HepG2 (cell line): Measurements from ENCODE around the gene KCNJ6. TPM values are rescaled to one million over a fixed set of nuclear protein-coding genes. Genes with fewer than 3 reads are reported as not detected.

Experiments used
- ATAC-seq: fragments of 200-7000 bp; cut with Tn5 transposase; 3 replicates; pipeline ENCODE4 v1.9.1; 2020; ENCODE audit warnings: mild to moderate bottlenecking, moderate library complexity
- BruUV-seq: library from RNA; stranded (reverse); fragments of 400-500 nt; replicated peaks from 2 replicates; lab custom pipeline; 2021; lab: Mats Ljungman, UMichigan
- CTCF ChIA-PET: fragments of 300-600 bp; formaldehyde crosslinking; extraction: SDS; loops from one replicate; lab custom pipeline; 2021; ENCODE audit warnings: low total read pairs, inconsistent platforms, low intra/inter-chr PET ratio; lab: Yijun Ruan, JAX
- POLR2A ChIA-PET: fragments of 350-600 bp; sonication (Branson Sonifier 250); formaldehyde crosslinking; loops from one replicate; lab custom pipeline; 2020; ENCODE audit warnings: antibody characterized with exemption, inconsistent platforms; lab: Yijun Ruan, JAX
- DNase-seq: peaks from one replicate; pipeline ENCODE4 v3.0.0-alpha.2; 2015; ENCODE audit warnings: low spot score
- FAIRE-seq: peaks from 3 replicates; lab custom pipeline; 2011; peaks lifted over from hg19 to GRCh38; lab: Jason Lieb, UNC
- H2AFZ ChIP-seq: one replicate; pipeline ENCODE4 v1.6.1; 2011; ENCODE audit warnings: low read length, inconsistent platforms
- H3K27ac ChIP-seq: fragments of 300-600 bp; 3 replicates; pipeline ENCODE4 v1.8.0; 2011; ENCODE audit warnings: mixed run types, mild to moderate bottlenecking, mixed read lengths, low read length, inconsistent platforms; ENCODE audit not compliant: insufficient read depth; ENCODE audit errors: extremely low read length
- H3K27me3 ChIP-seq, 2 experiments: fragments of 200-600 bp in 1 of 2; 2 replicates in 1 of 2; 3 replicates in 1 of 2; pipeline versions ENCODE4 v1.6.0 to v1.8.0; 2011; ENCODE audit warnings: low read length in 2 of 2, mild to moderate bottlenecking in 2 of 2, moderate library complexity in 2 of 2, inconsistent platforms in 1 of 2; ENCODE audit not compliant: insufficient read depth in 2 of 2, control insufficient read depth in 1 of 2
- H3K36me3 ChIP-seq, 2 experiments: fragments of 200-600 bp in 1 of 2; replicated peaks in 1 of 2; 2 replicates in 1 of 2; 3 replicates in 1 of 2; pipeline versions ENCODE4 v1.5.1 to v1.8.0; 2011; ENCODE audit warnings: low read length in 2 of 2, inconsistent platforms in 1 of 2; ENCODE audit not compliant: insufficient read depth in 2 of 2, control insufficient read depth in 1 of 2
- H3K4me1 ChIP-seq: 2 replicates; pipeline ENCODE4 v1.5.1; 2012; ENCODE audit warnings: low read length, inconsistent platforms; ENCODE audit not compliant: insufficient read depth
- H3K4me2 ChIP-seq: 2 replicates; pipeline ENCODE4 v1.6.0; 2011; ENCODE audit warnings: low read depth, low read length, inconsistent platforms
- H3K4me3 ChIP-seq, 3 experiments: fragments of 200-600 bp in 1 of 3; sonication (generic), shearing (Covaris generic) in 1 of 3; replicated peaks in 1 of 3; 2 replicates each; pipeline ENCODE4 v1.5.1; 2011 to 2016; ENCODE audit warnings: low read length in 3 of 3, inconsistent platforms in 2 of 3, low read depth in 2 of 3, mild to moderate bottlenecking in 2 of 3, control low read depth in 1 of 3, mixed read lengths in 1 of 3; ENCODE audit not compliant: insufficient read depth in 1 of 3
- H3K79me2 ChIP-seq: one replicate; pipeline ENCODE4 v1.6.1; 2011; ENCODE audit warnings: low read length, inconsistent platforms; ENCODE audit not compliant: insufficient read depth
- H3K9ac ChIP-seq: 2 replicates; pipeline ENCODE4 v1.6.0; 2011; ENCODE audit warnings: mild to moderate bottlenecking, low read depth, low read length, inconsistent platforms; ENCODE audit not compliant: insufficient read depth
- H3K9me3 ChIP-seq: 2 replicates; pipeline ENCODE4 v1.5.1; 2012; ENCODE audit warnings: mild to moderate bottlenecking, low read length
- H4K20me1 ChIP-seq: 2 replicates; pipeline ENCODE4 v1.6.0; 2011; ENCODE audit warnings: inconsistent platforms, mild to moderate bottlenecking, low read length, moderate library complexity; ENCODE audit not compliant: insufficient read depth
- GATA4 ChIP-seq: sonication (generic); IDR thresholded peaks from 2 replicates; pipeline ENCODE4 v1.6.1; 2016; ENCODE audit warnings: antibody characterized with exemption, low read depth, borderline replicate concordance
- MAFF ChIP-seq: IDR thresholded peaks from 2 replicates; pipeline ENCODE4 v1.6.1; 2011; ENCODE audit warnings: low read depth, low read length, improper control_type of control experiment
- MAFK ChIP-seq, 2 experiments: IDR thresholded peaks in 1 of 2; conservative IDR thresholded peaks in 1 of 2; 2 replicates each; pipeline ENCODE4 v1.6.1; 2011; ENCODE audit warnings: improper control_type of control experiment in 2 of 2, low read length in 2 of 2
- PAF1 ChIP-seq: IDR thresholded peaks from 2 replicates; pipeline ENCODE4 v1.6.1; 2016; ENCODE audit warnings: missing genetic modification reagents, missing compliant biosample characterization
- SIX4 ChIP-seq: sonication (generic); formaldehyde crosslinking; IDR thresholded peaks from 2 replicates; pipeline ENCODE4 v1.4.0; 2020; ENCODE audit warnings: missing genetic modification reagents
- SSRP1 ChIP-seq: IDR thresholded peaks from 2 replicates; pipeline ENCODE4 v1.6.1; 2016; ENCODE audit warnings: control low read depth
- ZNF329 ChIP-seq: sonication (generic); formaldehyde crosslinking; IDR thresholded peaks from 2 replicates; pipeline ENCODE4 v1.9.0; 2021; ENCODE audit warnings: low read depth, mild to moderate bottlenecking, missing genetic modification reagents
- ZNF563 ChIP-seq: sonication (generic); formaldehyde crosslinking; IDR thresholded peaks from 2 replicates; pipeline ENCODE4 v1.8.0; 2022; ENCODE audit warnings: mild to moderate bottlenecking, moderate library complexity, missing genetic modification reagents
- ZNF670 ChIP-seq: sonication (generic); formaldehyde crosslinking; IDR thresholded peaks from 2 replicates; pipeline ENCODE4 v1.8.0; 2022; ENCODE audit warnings: mild to moderate bottlenecking, missing genetic modification reagents, borderline replicate concordance
- whole genome bisulfite sequencing: methylation state at CpG from one replicate; pipeline ENCODE4 v1.1.6; 2017; ENCODE audit warnings: low lambda C conversion rate; 5-methylcytosine and 5-hydroxymethylcytosine counted together
- in situ Hi-C: cut with HindIII; loops from 2 replicates; pipeline ENCODE4 v1.10.0; 2017; ENCODE audit warnings: low pct_unique_long_range_greater_than_20kb; ENCODE audit not compliant: extremely low pct_ligation_motif_present
- intact Hi-C: fragments of 100-400 bp; cut with micrococcal nuclease; formaldehyde crosslinking; loops from one replicate; pipeline ENCODE4 v1.10.0; 2022; ENCODE audit not compliant: unreplicated experiment
- polyA plus RNA-seq, 8 experiments: library from polyadenylated mRNA; depleted of rRNA in 3 of 8; stranded (reverse) in 7 of 8; unstranded in 1 of 8; fragments of >200 nt; fragmentation: Illumina TruSeq in 4 of 8; extraction: Trizol in 4 of 8; gene quantifications; 2 replicates each; pipeline versions ENCODE4 v1.2.1 to v1.2.3, GENCODE V29; 2011 to 2016; ENCODE audit warnings: low read depth in 4 of 8, missing spikeins in 1 of 8, mixed read lengths in 1 of 8; ENCODE audit not compliant: insufficient read depth in 1 of 8
- total RNA-seq, 5 experiments: library from RNA; depleted of rRNA; stranded (reverse); fragments of >200 nt; fragmentation: Illumina TruSeq; extraction: Trizol; gene quantifications; 2 replicates each; pipeline ENCODE4 v1.2.3, GENCODE V29; 2016; ENCODE audit warnings: low read depth in 1 of 5

KCNJ6 gene
- total and polyA plus RNA-seq, 2 of the 13 experiments (the other 11 are each of a cell fraction or from before 2014, with no cell fraction given) = not detected

GRCh38 chr21:37571442-37571841, 344.8 kb downstream of the KCNJ6 start:
- ATAC-seq = no peak
- Histone ChIP-seq H3K36me3 (no peaks in the 10 kb centered on the region), H3K4me1 (peaks cover 21% of the 10 kb centered on the region), H3K9ac (no peak overlapping the region), H3K4me2 (no peak overlapping the region), H3K27me3 (peaks cover 0 to 8% of the 10 kb centered on the region in 2 experiments; a peak in 1 of 5 replicates), H3K9me3 (no peaks in the 10 kb centered on the region), H3K79me2 (no peaks in the 10 kb centered on the region), H4K20me1 (no peaks in the 10 kb centered on the region), H2AFZ (no peak overlapping the region), H3K27ac (no peak overlapping the region), H3K4me3 (no peak overlapping the region)
- no peak for DNase-seq
- 27% methylated on average over 6 of the region's 6 CpGs for WGBS
- intact Hi-C loops = no loop called here
- in situ Hi-C loops = no loop called here
- POLR2A ChIA-PET = interaction anchor here (0.7 kb wide), 1 partner anchor 211 kb away, joined by 3 read pairs; no protein-coding TSS in a partner anchor
- TF ChIP-seq PAF1 (CRISPR knock-in tag) = no peak
- no peak for TF ChIP-seq ZNF563
- TF ChIP-seq MAFF = peak; percentile 79
- no peak for TF ChIP-seq ZNF329 (CRISPR knock-in tag)
- TF ChIP-seq MAFK (conservative IDR thresholded peaks at IDR 0.05 in 1 of 2, IDR thresholded peaks at IDR 0.05 in 1 of 2; ENCODE audit: low read length in 2 of 2) = peak; percentile 81 to 84
- no peak for TF ChIP-seq SIX4 (CRISPR knock-in tag)
- no peak for TF ChIP-seq ZNF670
- FAIRE-seq = no peak
- CTCF ChIA-PET = no interaction called here
- no TSS peak for BruUV-seq

GRCh38 chr21:37568916-37569315, 347.3 kb downstream of the KCNJ6 start:
- no peak overlapping the region for H3K27ac ChIP-seq
- whole genome bisulfite sequencing = 23% methylated on average over 5 of the region's 5 CpGs
- H3K27me3 ChIP-seq = 0 out of 5 replicates have a peak, but pooled peaks cover 0 to 3% of the 10 kb centered on the region in 2 experiments
- peaks cover 30% of the 10 kb centered on the region for H3K4me1 ChIP-seq
- TF ChIP-seq GATA4 (no peak), SSRP1 (CRISPR knock-in tag) (no peak)
- H3K4me3 ChIP-seq = no peak overlapping the region
- DNase-seq (no peak), ATAC-seq (no peak), FAIRE-seq (no peak)
- BruUV-seq = no TSS peak
- H4K20me1 ChIP-seq = no peaks in the 10 kb centered on the region
- H2AFZ ChIP-seq = no peak overlapping the region
- CTCF ChIA-PET = no interaction called here
- no peaks in the 10 kb centered on the region for H3K9me3 ChIP-seq
- no peak overlapping the region for H3K4me2 ChIP-seq
- POLR2A ChIA-PET = no interaction called here
- in situ Hi-C loops (no loop called here), intact Hi-C loops (no loop called here)
- no peaks in the 10 kb centered on the region for H3K79me2 ChIP-seq
- no peak overlapping the region for H3K9ac ChIP-seq
- no peaks in the 10 kb centered on the region for H3K36me3 ChIP-seq
